ENCODE results near the gene KIAA0586. TPM values are rescaled to one million over a fixed set of nuclear protein-coding genes. Genes with fewer than 3 reads are reported as not detected.

The KIAA0586 gene
- total RNA-seq, 2 donors from 2014 or later: 11.2 to 27.0 TPM

- TF ChIP-seq CTCF (IDR thresholded peaks at IDR 0.05) (no peak), POLR2AphosphoS5 (IDR thresholded peaks at IDR 0.05) (no peak), POLR2A (IDR thresholded peaks at IDR 0.05) (no peak)
- Histone ChIP-seq H3K27me3 (replicated peaks; ENCODE audit: insufficient read depth) (no peaks in the 10 kb centered on the region), H3K4me3 (no peak overlapping the region), H3K9me3 (no peaks in the 10 kb centered on the region), H3K27ac (no peak overlapping the region), H3K4me1 (replicated peaks) (no peaks in the 10 kb centered on the region), H3K36me3 (no peaks in the 10 kb centered on the region)
- 76% methylated on average over 1 of the region's 1 CpG for WGBS
- no peak for DNase-seq (ENCODE audit: low spot score)
- intact Hi-C loops (cut with DNase I): no loop called here
These were observed 2.6 kb downstream of the KIAA0586 start for GRCh38 chr14:58430156-58430555.

- H3K36me3 ChIP-seq: no peaks in the 10 kb centered on the region
These were observed 12.0 kb downstream of the KIAA0586 start for GRCh38 chr14:58439476-58439875.

DNA sequence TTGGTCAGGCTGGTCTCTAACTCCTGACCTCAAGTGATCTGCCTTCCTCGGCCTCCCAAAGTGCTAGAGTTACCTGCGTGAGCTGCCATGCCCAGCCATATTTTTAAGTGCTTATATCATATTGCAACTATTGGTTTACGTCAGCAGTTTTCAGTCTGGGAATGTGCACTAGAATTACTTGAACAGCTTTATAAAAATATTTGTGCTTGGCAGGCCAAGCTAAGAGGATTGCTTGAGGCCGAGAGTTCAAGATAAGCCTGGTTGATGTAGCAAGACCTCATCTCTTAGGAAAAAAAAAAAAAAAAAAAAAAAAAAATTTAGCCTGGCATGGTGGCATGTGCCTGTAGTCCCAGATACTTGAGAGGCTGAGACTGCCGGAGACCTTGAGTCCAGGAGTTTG, 17.1 kb downstream of the KIAA0586 start:
- Histone ChIP-seq H3K4me1 (replicated peaks) (no peaks in the 10 kb centered on the region), H3K9me3 (no peaks in the 10 kb centered on the region), H3K27ac (no peak overlapping the region), H3K4me3 (no peak overlapping the region), H3K27me3 (replicated peaks; ENCODE audit: insufficient read depth) (no peaks in the 10 kb centered on the region), H3K36me3 (no peaks in the 10 kb centered on the region)
- TF ChIP-seq CTCF (IDR thresholded peaks at IDR 0.05): no peak
- TF ChIP-seq POLR2A (IDR thresholded peaks at IDR 0.05): no peak
- no peak for TF ChIP-seq POLR2AphosphoS5 (IDR thresholded peaks at IDR 0.05)
- whole genome bisulfite sequencing: 94% methylated on average over 5 of the region's 5 CpGs
- intact Hi-C loops (cut with DNase I): no loop called here
- DNase-seq (ENCODE audit: low spot score): no peak

More at GRCh38 chr14:58439476-58439875, 12.0 kb downstream of the KIAA0586 start:
- Histone ChIP-seq H3K9me3 (no peaks in the 10 kb centered on the region), H3K4me1 (replicated peaks) (no peaks in the 10 kb centered on the region), H3K4me3 (no peak overlapping the region), H3K27ac (no peak overlapping the region), H3K27me3 (replicated peaks; ENCODE audit: insufficient read depth) (no peaks in the 10 kb centered on the region)
- no peak for DNase-seq (ENCODE audit: low spot score)
- intact Hi-C loops (cut with DNase I): no loop called here
- no peak for TF ChIP-seq POLR2AphosphoS5 (IDR thresholded peaks at IDR 0.05)
- TF ChIP-seq CTCF (IDR thresholded peaks at IDR 0.05): no peak
- no peak for TF ChIP-seq POLR2A (IDR thresholded peaks at IDR 0.05)
- 85% methylated on average over 5 of the region's 5 CpGs for WGBS

DNA sequence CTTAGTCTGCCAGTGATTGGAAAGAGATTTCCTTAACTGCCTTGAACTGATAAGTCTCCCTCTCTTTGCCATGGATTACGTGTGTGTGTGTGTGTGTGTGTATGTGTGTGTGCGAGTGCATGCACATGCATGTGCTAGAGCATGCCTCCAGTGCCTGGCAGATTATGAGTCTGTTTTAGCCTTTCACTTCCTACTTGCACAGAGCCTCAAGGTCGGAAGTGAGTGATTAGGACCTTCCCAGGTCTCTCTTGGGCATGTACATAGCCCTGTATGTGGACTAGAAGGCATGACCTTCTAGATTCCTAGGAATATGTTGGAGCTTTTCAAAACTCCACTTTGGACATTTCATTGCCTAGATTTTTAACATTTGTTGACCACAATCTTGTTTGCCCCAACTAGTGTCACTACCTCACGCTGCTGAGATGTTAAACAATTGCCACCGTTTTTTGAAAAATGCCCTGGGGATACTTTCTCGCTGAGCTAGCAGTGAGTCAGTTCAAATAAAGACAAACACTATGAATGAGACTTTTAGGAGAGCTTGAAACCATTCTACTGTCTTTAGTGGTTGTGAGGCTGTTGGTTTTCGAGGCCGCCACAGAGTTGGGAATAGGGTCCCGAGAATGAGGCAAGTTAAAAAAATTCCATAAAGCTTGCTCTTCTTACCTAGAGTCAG, 28.2 kb downstream of the KIAA0586 start:
- Histone ChIP-seq H3K4me3 (no peak overlapping the region), H3K9me3 (no peaks in the 10 kb centered on the region), H3K4me1 (replicated peaks) (no peaks in the 10 kb centered on the region), H3K27ac (no peak overlapping the region), H3K27me3 (replicated peaks; ENCODE audit: insufficient read depth) (no peaks in the 10 kb centered on the region), H3K36me3 (peaks cover 0 to 2% of the 10 kb centered on the region in 2 donors)
- WGBS: 68% methylated on average over 9 of the region's 9 CpGs
- no peak for TF ChIP-seq CTCF (IDR thresholded peaks at IDR 0.05)
- TF ChIP-seq POLR2A (IDR thresholded peaks at IDR 0.05): no peak
- TF ChIP-seq POLR2AphosphoS5 (IDR thresholded peaks at IDR 0.05): no peak
- intact Hi-C loops (cut with DNase I): no loop called here
- no peak for DNase-seq (ENCODE audit: low spot score)

GRCh38 chr14:58460772-58461171, 33.3 kb downstream of the KIAA0586 start:
- WGBS: 83% methylated on average over 2 of the region's 2 CpGs
- TF ChIP-seq CTCF (IDR thresholded peaks at IDR 0.05) (no peak), POLR2A (IDR thresholded peaks at IDR 0.05) (no peak), POLR2AphosphoS5 (IDR thresholded peaks at IDR 0.05) (no peak)
- peaks cover 0 to 2% of the 10 kb centered on the region in 2 donors for H3K36me3 ChIP-seq
- intact Hi-C loops (cut with DNase I): no loop called here
- H3K27ac ChIP-seq: no peak overlapping the region
- no peak overlapping the region for H3K4me3 ChIP-seq
- no peaks in the 10 kb centered on the region for H3K9me3 ChIP-seq
- no peaks in the 10 kb centered on the region for H3K27me3 ChIP-seq (replicated peaks; ENCODE audit: insufficient read depth)
- no peak for DNase-seq (ENCODE audit: low spot score)
- no peaks in the 10 kb centered on the region for H3K4me1 ChIP-seq (replicated peaks)

All from prostate gland (tissue), 2 donors.